ENCODE data around the gene HNRNPUL1. TPM values are rescaled to one million over a fixed set of nuclear protein-coding genes. Genes with fewer than 3 reads are reported as not detected.

HNRNPUL1 gene
- total and polyA plus RNA-seq, 9 of the 15 experiments (the other 6 are each of a cell fraction or from before 2014, with no cell fraction given), result 7.3 to 211 (median 85.0) TPM

DNA sequence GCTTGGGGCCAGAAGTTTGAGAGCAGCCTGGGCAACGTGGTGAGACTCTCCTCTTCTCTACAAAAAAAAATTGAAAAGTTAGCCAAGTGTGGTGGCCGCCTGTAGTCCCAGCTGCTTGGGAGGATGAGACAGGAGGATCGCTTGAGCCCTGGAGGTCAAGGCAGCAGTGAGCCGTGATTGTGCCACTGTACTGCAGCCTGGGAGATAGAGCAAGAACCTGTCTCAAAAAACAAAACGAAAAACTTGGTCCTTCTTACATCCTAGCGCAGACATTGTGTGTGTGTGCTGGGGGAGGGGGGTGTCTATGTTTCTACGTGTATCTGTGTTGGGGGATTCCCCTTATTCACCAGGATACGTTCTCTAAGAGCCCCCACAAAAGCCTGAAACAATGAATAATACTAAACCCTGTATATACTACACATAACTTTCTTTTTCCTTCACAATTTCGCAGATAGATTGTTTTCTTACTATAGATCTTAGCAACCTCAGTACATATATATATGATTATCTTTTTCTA lies 37.2 kb upstream of the HNRNPUL1 start (continued):
- TF ChIP-seq BRCA1 (IDR thresholded peaks at IDR 0.05), result no peak
- TF ChIP-seq BRCA1 (CRISPR knock-in tag; IDR thresholded peaks at IDR 0.05), result 0 out of 2 replicates have a peak, but pooled peaks have one; percentile 6
- TF ChIP-seq ZNF140 (CRISPR knock-in tag; IDR thresholded peaks at IDR 0.05), result no peak
- TF ChIP-seq ZC3H8 (IDR thresholded peaks at IDR 0.05), result no peak

DNA sequence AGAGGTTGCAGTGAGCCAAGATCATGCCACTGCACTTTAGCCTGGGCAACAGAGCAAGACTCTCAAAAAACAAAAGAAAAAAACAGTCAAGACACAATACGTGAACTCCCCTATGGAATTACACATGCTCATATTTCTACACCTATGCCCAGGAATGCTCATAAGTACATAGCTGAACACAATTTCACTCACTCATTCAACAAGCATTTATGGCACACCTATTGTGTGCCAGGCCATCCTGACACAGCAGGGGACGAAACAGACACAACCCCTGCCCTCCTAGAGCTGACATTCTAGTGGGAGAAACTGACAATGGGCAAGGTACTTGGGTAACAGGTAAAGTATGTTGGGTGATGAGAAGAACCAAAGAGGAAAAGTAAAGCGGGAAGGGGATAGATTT lies 35.7 kb upstream of the HNRNPUL1 start:
- no peaks in the 10 kb centered on the region for H4K20me1 ChIP-seq (replicated peaks; ENCODE audit: control insufficient read depth, insufficient read depth, low read length)

More for the DNA sequence above, 35.7 kb upstream of the HNRNPUL1 start:
- H2AFZ ChIP-seq (ENCODE audit: low read depth, low read length), result no peak overlapping the region
- H3K4me3 ChIP-seq, result no peak overlapping the region
- in situ Hi-C loops (cut with MboI) (no loop called here), intact Hi-C loops (cut with micrococcal nuclease) (loop anchor here (5.0 kb wide), 1 partner anchor 34 kb away; the partner anchor contains the start of gene HNRNPUL1)
- DNase-seq (ENCODE audit: extremely low read depth in 1 of 4, low spot score in 3 of 4) (no peak), ATAC-seq (no peak), FAIRE-seq (no peak)
- no TSS peak for BruUV-seq (replicated peaks)
- no peaks in the 10 kb centered on the region for H3K79me2 ChIP-seq (ENCODE audit: control insufficient read depth, insufficient read depth, low read length)
- TF ChIP-seq ZNF778 (CRISPR knock-in tag; IDR thresholded peaks at IDR 0.05) (no peak), ZC3H4 (CRISPR knock-in tag; IDR thresholded peaks at IDR 0.05; ENCODE audit: borderline replicate concordance) (no peak), CHD4 (IDR thresholded peaks at IDR 0.05; ENCODE audit: insufficient read depth, insufficient replicate concordance, low read depth, low read length, poor library complexity, severe bottlenecking) (no peak), ELF1 (tag; IDR thresholded peaks at IDR 0.05) (no peak), EHMT2 (IDR thresholded peaks at IDR 0.05) (no peak), ZNF3 (CRISPR knock-in tag; IDR thresholded peaks at IDR 0.05) (no peak)
- 93% methylated on average over 3 of the region's 3 CpGs for WGBS (ENCODE audit: insufficient coverage, low coverage, missing lambda C conversion rate)
- no peak overlapping the region for H3K9ac ChIP-seq (ENCODE audit: insufficient read depth in 1 of 2, low read depth in 2 of 2, low read length in 2 of 2)
- H3K4me1 ChIP-seq (replicated peaks in 1 of 2; ENCODE audit: control insufficient read depth in 2 of 2, insufficient read depth in 2 of 2, low read length in 2 of 2), result peaks cover 26 to 30% of the 10 kb centered on the region in 2 experiments
- H3K27ac ChIP-seq (ENCODE audit: extremely low read depth, low read depth, low read length), result no peak overlapping the region
- no peak overlapping the region for H3K4me2 ChIP-seq (ENCODE audit: insufficient read depth, low read length)
- ChIA-PET POLR2A (interaction anchor here (0.6 kb wide), 1 partner anchor 124 kb away, joined by 3 read pairs; no protein-coding TSS in a partner anchor), CTCF (ENCODE audit: low intra/inter-chr PET ratio) (no interaction called here)
- no peaks in the 10 kb centered on the region for H3K36me3 ChIP-seq (ENCODE audit: control insufficient read depth, insufficient read depth, low read length)
- H3K27me3 ChIP-seq (ENCODE audit: control insufficient read depth in 2 of 2, insufficient read depth in 2 of 2, low read length in 2 of 2), result no peaks in the 10 kb centered on the region; a peak in 1 of 5 replicates
- no peaks in the 10 kb centered on the region for H3K9me1 ChIP-seq (ENCODE audit: control insufficient read depth, insufficient read depth, low read length)
- no peaks in the 10 kb centered on the region for H3K9me3 ChIP-seq (replicated peaks; ENCODE audit: control insufficient read depth, insufficient read depth, low read depth, low read length)

Data from K562 (cell line).